PC-9 (cell line): ENCODE results near the gene TMEM231.

Source experiments
- CTCF ChIP-seq: fragments of 200-600 bp; sonication (generic); conservative IDR thresholded peaks from 2 replicates; pipeline ENCODE4 v1.6.1; 2017; ENCODE audit warnings: mixed run types, antibody characterized with exemption, mild to moderate bottlenecking, moderate library complexity
- EZH2 ChIP-seq: fragments of 200-600 bp; sonication (generic); IDR thresholded peaks from 2 replicates; pipeline ENCODE4 v1.8.0; 2017; ENCODE audit warnings: antibody characterized with exemption, low read depth

GRCh38 chr16:75567911-75568310 lies 11.9 kb upstream of the TMEM231 start:
- TF ChIP-seq CTCF: no peak
- TF ChIP-seq EZH2: no peak
